Stomach (tissue), 9 donors: Measurements from ENCODE around the gene NOL8. TPM values are rescaled to one million over a fixed set of nuclear protein-coding genes. Genes with fewer than 3 reads are reported as not detected.

Source experiments
- DNase-seq, 2 donors: peaks; one replicate each; pipeline versions ENCODE4 v3.0.0 to v3.0.0-alpha.2; 2013 to 2019
- H3K27ac ChIP-seq, 5 donors: fragments of 200-600 bp in 4 of 5; sonication (generic) in 4 of 5; one replicate each; pipeline ENCODE4 v1.5.1; 2013 to 2019; ENCODE audit warnings: mild to moderate bottlenecking in 1 of 5, moderate library complexity in 1 of 5
- H3K27me3 ChIP-seq, 3 donors: fragments of 200-600 bp; sonication (generic); one replicate each; pipeline ENCODE4 v1.5.1; 2017 to 2019; ENCODE audit warnings: mixed run types in 1 of 3
- H3K36me3 ChIP-seq, 4 donors: fragments of 200-600 bp; sonication (generic); 1 replicate in 3 of 4; 2 replicates in 1 of 4; pipeline ENCODE4 v1.5.1; 2016 to 2019
- H3K4me1 ChIP-seq, 4 donors: fragments of 200-600 bp; sonication (generic); one replicate each; pipeline ENCODE4 v1.5.1; 2016 to 2019
- H3K4me3 ChIP-seq, 4 donors: fragments of 200-600 bp; sonication (generic) in 3 of 4; one replicate each; pipeline ENCODE4 v1.5.1; 2016 to 2019; ENCODE audit warnings: mild to moderate bottlenecking in 1 of 4
- H3K9me3 ChIP-seq, 4 donors: fragments of 200-600 bp; sonication (generic); one replicate each; pipeline ENCODE4 v1.5.1; 2016 to 2019
- EP300 ChIP-seq: sonication (generic); formaldehyde crosslinking; IDR thresholded peaks from one replicate; pipeline ENCODE4 v1.6.1; 2017; ENCODE audit warnings: antibody characterized with exemption
- POLR2A ChIP-seq, 4 donors: fragments of 450-650 bp; IDR thresholded peaks; one replicate each; pipeline ENCODE4 v1.6.1; 2016; ENCODE audit warnings: antibody characterized with exemption in 4 of 4, control low read depth in 2 of 4, mild to moderate bottlenecking in 1 of 4, moderate library complexity in 1 of 4
- POLR2AphosphoS5 ChIP-seq, 3 donors: sonication (generic); formaldehyde crosslinking; IDR thresholded peaks; one replicate each; pipeline ENCODE4 v1.6.1; 2016; ENCODE audit warnings: antibody characterized with exemption in 3 of 3
- WGBS, 5 donors: extraction: QIAGEN DNeasy Blood & Tissue Kit in 3 of 5; methylation state at CpG; one replicate each; pipeline versions ENCODE4 v1.1.5 to v1.1.7; 2013 to 2018; 5-methylcytosine and 5-hydroxymethylcytosine counted together
- intact Hi-C: fragments of 100-400 bp; cut with DNase I; formaldehyde crosslinking; loops from one replicate; pipeline ENCODE4 v1.15.1; 2023; ENCODE audit warnings: low total_unique reads
- polyA plus RNA-seq, 3 donors: library from polyadenylated mRNA; stranded (reverse); fragments of 200-250 nt; gene quantifications; one replicate each; pipeline ENCODE4 v1.2.3, GENCODE V29; 2013
- total RNA-seq, 5 donors: library from RNA; depleted of rRNA; stranded (reverse); fragments of >200 nt; gene quantifications; one replicate each; pipeline versions ENCODE4 v1.1.0 to v1.2.3, GENCODE V29; 2014 to 2016
- TF ChIP-seq, protein P1 (sequence below), 7 experiments: fragments of 450-650 bp in 4 of 7; fragments of 200-600 bp in 3 of 7; sonication (generic) in 3 of 7; IDR thresholded peaks; one replicate each; pipeline ENCODE4 v1.5.1; 2016 to 2019; ENCODE audit warnings: antibody characterized with exemption in 7 of 7, control low read depth in 2 of 7, mild to moderate bottlenecking in 1 of 7
- donor health status: healthy with polysubstance abuse.
- donor health status: Bipolar disorder and iron deficiency.
- donor health status: healthy.

NOL8 gene
- total and polyA plus RNA-seq, 8 donors: 11.9 to 75.4 (median 22.3) TPM

DNA sequence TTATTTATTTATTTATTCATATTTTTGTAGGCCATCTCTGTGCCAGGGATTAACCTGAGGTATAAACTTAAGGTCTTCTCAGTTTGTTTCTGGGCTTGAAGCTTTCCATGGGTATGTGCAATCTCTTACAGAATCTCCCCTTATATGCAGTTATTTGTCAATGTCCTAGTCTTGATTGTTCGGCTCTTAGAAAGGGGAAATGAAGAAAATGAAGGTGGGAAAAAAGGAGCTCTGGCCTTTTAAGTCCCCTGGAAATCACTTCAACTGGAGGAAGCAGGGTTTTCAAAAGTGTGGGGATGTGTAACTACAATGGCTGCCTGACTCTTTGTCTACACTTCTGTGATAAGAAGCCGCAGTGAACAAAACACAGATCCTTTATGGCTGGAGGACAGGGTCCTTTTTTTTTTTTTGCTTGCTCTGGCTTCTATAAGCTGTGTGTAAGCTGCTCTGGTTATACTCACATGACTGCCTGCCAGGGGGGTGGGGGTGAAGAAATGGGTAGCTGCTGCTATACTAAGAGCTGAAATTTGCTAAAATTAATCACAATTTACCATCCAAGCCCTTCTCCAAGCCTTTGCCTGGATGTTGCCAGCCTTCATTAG is 34.3 kb upstream of the NOL8 start:
- H3K4me3 ChIP-seq: no peak overlapping the region
- peaks cover 7 to 26% (median 17%) of the 10 kb centered on the region in 4 donors for H3K9me3 ChIP-seq
- peaks cover 0 to 5% (median 0%) of the 10 kb centered on the region in 4 donors for H3K36me3 ChIP-seq
- intact Hi-C loops: no loop called here
- no peaks in the 10 kb centered on the region for H3K4me1 ChIP-seq
- TF ChIP-seq, protein P1, sequence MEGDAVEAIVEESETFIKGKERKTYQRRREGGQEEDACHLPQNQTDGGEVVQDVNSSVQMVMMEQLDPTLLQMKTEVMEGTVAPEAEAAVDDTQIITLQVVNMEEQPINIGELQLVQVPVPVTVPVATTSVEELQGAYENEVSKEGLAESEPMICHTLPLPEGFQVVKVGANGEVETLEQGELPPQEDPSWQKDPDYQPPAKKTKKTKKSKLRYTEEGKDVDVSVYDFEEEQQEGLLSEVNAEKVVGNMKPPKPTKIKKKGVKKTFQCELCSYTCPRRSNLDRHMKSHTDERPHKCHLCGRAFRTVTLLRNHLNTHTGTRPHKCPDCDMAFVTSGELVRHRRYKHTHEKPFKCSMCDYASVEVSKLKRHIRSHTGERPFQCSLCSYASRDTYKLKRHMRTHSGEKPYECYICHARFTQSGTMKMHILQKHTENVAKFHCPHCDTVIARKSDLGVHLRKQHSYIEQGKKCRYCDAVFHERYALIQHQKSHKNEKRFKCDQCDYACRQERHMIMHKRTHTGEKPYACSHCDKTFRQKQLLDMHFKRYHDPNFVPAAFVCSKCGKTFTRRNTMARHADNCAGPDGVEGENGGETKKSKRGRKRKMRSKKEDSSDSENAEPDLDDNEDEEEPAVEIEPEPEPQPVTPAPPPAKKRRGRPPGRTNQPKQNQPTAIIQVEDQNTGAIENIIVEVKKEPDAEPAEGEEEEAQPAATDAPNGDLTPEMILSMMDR (IDR thresholded peaks at IDR 0.05): no peak
- TF ChIP-seq EP300: no peak
- no peak for TF ChIP-seq POLR2AphosphoS5 (IDR thresholded peaks at IDR 0.05)
- no peak for TF ChIP-seq POLR2A (IDR thresholded peaks at IDR 0.05)
- no peak overlapping the region for H3K27ac ChIP-seq
- WGBS, 5 donors: 25 to 38% (median 32%) methylated on average over 2 of the region's 2 CpGs
- DNase-seq: peak in 1 of 2 donors; percentile 75
- H3K27me3 ChIP-seq: no peaks in the 10 kb centered on the region

DNA sequence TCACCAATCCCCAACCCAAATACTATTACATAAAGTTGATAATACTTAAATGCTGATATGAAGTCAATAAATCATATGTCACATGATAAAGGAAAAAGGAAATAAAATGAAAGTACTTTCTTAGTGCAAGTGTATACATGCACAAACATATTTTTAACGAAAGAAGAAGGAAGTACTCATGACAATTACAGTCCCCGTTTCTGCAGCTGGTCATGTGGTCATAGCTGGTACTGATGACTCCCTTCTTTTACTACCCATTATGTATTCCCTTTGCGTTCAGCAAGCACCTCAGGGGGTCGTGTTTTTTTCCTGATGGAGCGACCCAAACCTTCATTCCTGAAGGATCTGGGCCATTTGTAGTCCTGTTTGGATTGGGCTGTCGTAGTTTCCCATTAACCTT is 27.9 kb upstream of the NOL8 start:
- no peaks in the 10 kb centered on the region for H3K27me3 ChIP-seq
- H3K4me1 ChIP-seq: peaks cover 0 to 18% (median 2%) of the 10 kb centered on the region in 4 donors
- no peak for TF ChIP-seq POLR2AphosphoS5 (IDR thresholded peaks at IDR 0.05)
- TF ChIP-seq, protein P1 (IDR thresholded peaks at IDR 0.05): no peak
- TF ChIP-seq POLR2A (IDR thresholded peaks at IDR 0.05): no peak
- TF ChIP-seq EP300: no peak
- H3K27ac ChIP-seq: no peak overlapping the region
- peaks cover 8 to 27% (median 17%) of the 10 kb centered on the region in 4 donors for H3K9me3 ChIP-seq
- intact Hi-C loops: no loop called here
- no peak for DNase-seq
- H3K4me3 ChIP-seq: no peak overlapping the region
- 78 to 91% (median 87%) methylated on average over 6 of the region's 6 CpGs for WGBS, 5 donors
- H3K36me3 ChIP-seq: peaks cover 0 to 9% (median 0%) of the 10 kb centered on the region in 4 donors

DNA sequence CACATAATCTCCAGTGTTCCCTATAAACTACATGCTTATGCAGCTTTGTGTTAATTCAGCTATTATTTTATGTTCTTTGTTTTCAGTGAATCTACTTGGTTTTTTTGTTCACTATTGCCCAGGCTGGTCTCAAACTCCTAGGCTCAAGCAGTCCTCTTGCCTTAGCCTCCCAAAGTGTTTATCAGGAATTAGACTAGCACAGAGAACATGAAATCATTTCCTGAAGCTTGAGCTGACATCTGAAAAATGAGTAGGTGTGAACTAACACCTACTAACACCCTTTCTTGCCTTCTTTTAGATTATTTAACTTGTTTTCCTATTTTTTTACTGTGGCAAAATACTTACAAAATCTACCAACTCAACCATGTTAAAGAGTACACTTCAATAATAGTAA is 25.6 kb upstream of the NOL8 start:
- H3K4me1 ChIP-seq: peaks cover 0 to 18% (median 2%) of the 10 kb centered on the region in 4 donors
- peaks cover 8 to 13% (median 11%) of the 10 kb centered on the region in 4 donors for H3K9me3 ChIP-seq
- H3K4me3 ChIP-seq: no peak overlapping the region
- intact Hi-C loops: no loop called here
- TF ChIP-seq EP300: no peak
- no peak for TF ChIP-seq POLR2A (IDR thresholded peaks at IDR 0.05)
- TF ChIP-seq POLR2AphosphoS5 (IDR thresholded peaks at IDR 0.05): no peak
- TF ChIP-seq, protein P1 (IDR thresholded peaks at IDR 0.05): no peak
- DNase-seq: no peak
- peaks cover 0 to 6% (median 0%) of the 10 kb centered on the region in 4 donors for H3K36me3 ChIP-seq
- no peaks in the 10 kb centered on the region for H3K27me3 ChIP-seq
- H3K27ac ChIP-seq: peak overlapping the region in 4 of 5 donors; percentile 17 to 70 (median 53)

DNA sequence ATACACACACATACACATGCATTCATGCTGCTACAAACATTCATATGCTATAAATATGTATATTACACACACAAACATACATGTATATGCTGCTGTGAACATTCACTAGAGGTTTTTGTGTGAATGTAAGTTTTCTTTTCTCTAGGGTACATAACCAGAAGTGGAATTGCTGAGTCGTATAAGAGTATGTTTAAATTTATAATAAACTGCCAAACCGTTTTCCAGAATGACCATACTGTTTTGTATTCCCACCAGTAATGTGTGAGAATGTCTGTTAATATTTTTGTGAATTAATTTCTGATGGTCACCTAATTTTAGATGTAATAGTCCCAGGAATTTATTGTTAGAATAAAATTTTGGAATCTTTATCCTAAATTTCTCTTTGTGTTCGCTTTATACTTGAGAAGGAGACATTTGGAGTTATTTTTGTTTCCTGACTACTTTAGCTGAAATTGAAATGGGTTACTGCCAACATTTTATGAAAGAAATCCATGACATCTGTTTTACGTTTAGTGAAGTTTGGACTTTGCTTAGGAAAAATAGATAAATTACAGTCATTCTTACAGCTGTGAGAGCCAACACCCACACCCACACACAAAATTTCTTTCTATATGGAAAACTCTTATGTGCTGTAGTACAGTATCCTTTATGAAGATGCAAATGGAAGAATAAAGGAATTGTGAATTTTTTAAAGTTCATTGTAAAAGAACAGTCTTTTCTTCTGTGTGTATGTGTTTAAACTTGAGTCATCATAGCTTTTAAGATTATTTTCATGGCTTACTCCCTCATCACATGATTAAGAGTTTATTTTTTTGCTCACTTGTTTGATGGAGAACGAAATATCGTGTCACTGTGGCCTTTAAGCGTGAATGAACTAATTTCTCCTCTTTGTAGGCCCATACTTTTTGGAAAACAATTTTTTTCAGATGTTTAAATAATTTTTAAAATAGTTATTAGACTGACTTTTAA is 24.9 kb upstream of the NOL8 start:
- Histone ChIP-seq H3K4me3 (no peak overlapping the region), H3K36me3 (peaks cover 0 to 6% (median 0%) of the 10 kb centered on the region in 4 donors), H3K4me1 (peaks cover 0 to 18% (median 2%) of the 10 kb centered on the region in 4 donors), H3K27ac (peak overlapping the region in 4 of 5 donors; percentile 17 to 70 (median 53)), H3K27me3 (no peaks in the 10 kb centered on the region), H3K9me3 (peaks cover 3 to 9% (median 8%) of the 10 kb centered on the region in 4 donors)
- intact Hi-C loops: loop anchor here (10.0 kb wide), 1 partner anchor 285 kb away; no protein-coding TSS in a partner anchor
- 61 to 76% (median 65%) methylated on average over 7 of the region's 7 CpGs for WGBS, 5 donors
- TF ChIP-seq, protein P1 (IDR thresholded peaks at IDR 0.05): no peak
- TF ChIP-seq POLR2AphosphoS5 (IDR thresholded peaks at IDR 0.05): no peak
- no peak for TF ChIP-seq EP300
- no peak for TF ChIP-seq POLR2A (IDR thresholded peaks at IDR 0.05)
- DNase-seq: peak in 1 of 2 donors; percentile 80
